BLaER1 treated with 17β-estradiol and CSF1 and Interleukin-3, amounts not matched to agents 10 nM and 100 nM (cell line): ENCODE results near the gene MEIG1.
"Not testable (repeated sequence)": the region's sequence is repeated elsewhere in the genome, so short reads cannot be mapped to it uniquely, and the experiment has no call there.

Experiments used
- H3K27ac ChIP-seq, 11 experiments: shearing (Covaris generic); formaldehyde crosslinking; 2 replicates each; pipeline ENCODE4 v1.8.1; 2022
- H3K27me3 ChIP-seq, 11 experiments: shearing (Covaris generic); formaldehyde crosslinking; 2 replicates each; pipeline ENCODE4 v1.8.1; 2022
- H3K36me3 ChIP-seq, 11 experiments: shearing (Covaris generic); formaldehyde crosslinking; 2 replicates each; pipeline ENCODE4 v1.8.1; 2022
- H3K4me1 ChIP-seq, 10 experiments: shearing (Covaris generic); formaldehyde crosslinking; 2 replicates each; pipeline ENCODE4 v1.8.1; 2022
- H3K4me2 ChIP-seq, 11 experiments: shearing (Covaris generic); formaldehyde crosslinking; 2 replicates each; pipeline ENCODE4 v1.8.1; 2022
- H3K4me3 ChIP-seq, 10 experiments: shearing (Covaris generic); formaldehyde crosslinking; 2 replicates each; pipeline ENCODE4 v1.8.1; 2022
- H3K9ac ChIP-seq, 11 experiments: shearing (Covaris generic); formaldehyde crosslinking; 2 replicates each; pipeline ENCODE4 v1.8.1; 2022
- H3K9me3 ChIP-seq, 11 experiments: shearing (Covaris generic); formaldehyde crosslinking; replicated peaks in 1 of 11; 2 replicates each; pipeline ENCODE4 v1.8.1; 2022
- H4K20me1 ChIP-seq, 11 experiments: shearing (Covaris generic); formaldehyde crosslinking; 2 replicates each; pipeline ENCODE4 v1.8.1; 2022
- Cebpa-rat ChIP-seq, 11 experiments: shearing (Covaris generic); IDR thresholded peaks; 2 replicates each; pipeline ENCODE4 v1.8.1; 2022

MEIG1 gene

GRCh38 chr10:14926722-14927416 lies 32.3 kb upstream of the MEIG1 start:
- Histone ChIP-seq H3K27ac (peak overlapping the region in 3 of 11 experiments; percentile 11 to 54 (median 31); a peak in 3 of 22 replicates), H3K27me3 (no peaks in the 10 kb centered on the region), H3K9ac (no peak overlapping the region), H4K20me1 (peaks cover 0 to 10% (median 0%) of the 10 kb centered on the region in 11 experiments; a peak in 6 of 22 replicates), H3K4me2 (peak overlapping the region in 2 of 11 experiments; percentile 26 to 52; a peak in 2 of 22 replicates), H3K4me3 (no peak overlapping the region), H3K9me3 (no peaks in the 10 kb centered on the region), H3K36me3 (peaks cover 91 to 98% (median 97%) of the 10 kb centered on the region in 11 experiments), H3K4me1 (peaks cover 0 to 16% (median 3%) of the 10 kb centered on the region in 10 experiments; a peak in 8 of 20 replicates)
- no peak for TF ChIP-seq Cebpa-rat (IDR thresholded peaks at IDR 0.05)

GRCh38 chr10:14930610-14931009 lies 28.6 kb upstream of the MEIG1 start:
- Histone ChIP-seq H3K9ac (no peak overlapping the region), H3K4me3 (no peak overlapping the region), H3K27me3 (no peaks in the 10 kb centered on the region), H4K20me1 (peaks cover 0 to 12% (median under 1%) of the 10 kb centered on the region in 11 experiments; a peak in 9 of 22 replicates), H3K36me3 (peaks cover 91 to 98% (median 97%) of the 10 kb centered on the region in 11 experiments), H3K27ac (no peak overlapping the region), H3K4me2 (no peak overlapping the region), H3K4me1 (peaks cover 0 to 16% (median 3%) of the 10 kb centered on the region in 10 experiments; a peak in 8 of 20 replicates), H3K9me3 (no peaks in the 10 kb centered on the region)
- no peak for TF ChIP-seq Cebpa-rat (IDR thresholded peaks at IDR 0.05)

GRCh38 chr10:14936584-14936983 lies 22.6 kb upstream of the MEIG1 start:
- no peak overlapping the region for H3K4me2 ChIP-seq
- H4K20me1 ChIP-seq = peaks cover 0 to 41% (median 6%) of the 10 kb centered on the region in 11 experiments; a peak in 11 of 22 replicates
- peaks cover 82 to 95% (median 87%) of the 10 kb centered on the region in 11 experiments for H3K36me3 ChIP-seq
- no peaks in the 10 kb centered on the region for H3K27me3 ChIP-seq
- no peak for TF ChIP-seq Cebpa-rat (IDR thresholded peaks at IDR 0.05)
- no peak overlapping the region for H3K4me3 ChIP-seq
- peaks cover 0 to 15% (median 0%) of the 10 kb centered on the region in 10 experiments; a peak in 6 of 20 replicates for H3K4me1 ChIP-seq
- no peaks in the 10 kb centered on the region for H3K9me3 ChIP-seq
- no peak overlapping the region for H3K9ac ChIP-seq
- no peak overlapping the region for H3K27ac ChIP-seq

GRCh38 chr10:14938971-14939370 lies 20.2 kb upstream of the MEIG1 start:
- not testable (repeated sequence) for H3K27me3 ChIP-seq, H3K4me3 ChIP-seq, H3K9ac ChIP-seq, H3K9me3 ChIP-seq
- Histone ChIP-seq H3K4me1 (peaks cover 0 to 15% (median 0%) of the 10 kb centered on the region in 10 experiments; a peak in 6 of 20 replicates), H3K36me3 (peaks cover 79 to 94% (median 86%) of the 10 kb centered on the region in 11 experiments), H3K27ac (0 out of 22 replicates have a peak overlapping the region, but pooled peaks of 1 of the 11 experiments have one; percentile 16), H3K4me2 (peak overlapping the region in 1 of 11 experiments; percentile 3; a peak in 1 of 22 replicates), H4K20me1 (peaks cover 0 to 53% (median 16%) of the 10 kb centered on the region in 11 experiments; a peak in 11 of 22 replicates)

GRCh38 chr10:14942147-14942949 lies 16.8 kb upstream of the MEIG1 start:
- H3K4me2 ChIP-seq, H3K9ac ChIP-seq, H3K4me3 ChIP-seq, H3K27ac ChIP-seq, H3K9me3 ChIP-seq, H3K27me3 ChIP-seq: not testable (repeated sequence)
- peaks cover 79 to 94% (median 87%) of the 10 kb centered on the region in 11 experiments for H3K36me3 ChIP-seq
- peaks cover 0 to 60% (median 29%) of the 10 kb centered on the region in 11 experiments; a peak in 14 of 22 replicates for H4K20me1 ChIP-seq
- H3K4me1 ChIP-seq = peaks cover 0 to 15% (median 0%) of the 10 kb centered on the region in 10 experiments; a peak in 6 of 20 replicates

GRCh38 chr10:14942950-14943338 lies 16.2 kb upstream of the MEIG1 start:
- Histone ChIP-seq H3K36me3 (peaks cover 79 to 94% (median 87%) of the 10 kb centered on the region in 11 experiments), H4K20me1 (peaks cover 0 to 63% (median 31%) of the 10 kb centered on the region in 11 experiments; a peak in 14 of 22 replicates)
- H3K9ac ChIP-seq = not testable (repeated sequence)

GRCh38 chr10:14945108-14945507 lies 14.1 kb upstream of the MEIG1 start:
- Histone ChIP-seq H3K36me3 (peaks cover 86 to 95% (median 91%) of the 10 kb centered on the region in 11 experiments), H3K27ac (no peak overlapping the region), H3K9me3 (peaks cover 0 to 7% (median 0%) of the 10 kb centered on the region in 11 experiments; a peak in 2 of 22 replicates), H4K20me1 (peaks cover 6 to 73% (median 49%) of the 10 kb centered on the region in 11 experiments; a peak in 17 of 22 replicates), H3K4me1 (peaks cover 0 to 12% (median 11%) of the 10 kb centered on the region in 10 experiments; a peak in 17 of 20 replicates), H3K4me2 (no peak overlapping the region), H3K4me3 (no peak overlapping the region), H3K9ac (no peak overlapping the region), H3K27me3 (no peaks in the 10 kb centered on the region)
- TF ChIP-seq Cebpa-rat (IDR thresholded peaks at IDR 0.05) = no peak

More at GRCh38 chr10:14942950-14943338, 16.2 kb upstream of the MEIG1 start:
- not testable (repeated sequence) for H3K27me3 ChIP-seq, H3K9me3 ChIP-seq, H3K4me3 ChIP-seq, H3K27ac ChIP-seq, H3K4me2 ChIP-seq
- peaks cover 0 to 15% (median 0%) of the 10 kb centered on the region in 10 experiments; a peak in 6 of 20 replicates for H3K4me1 ChIP-seq

- peaks cover 0 to 7% (median 0%) of the 10 kb centered on the region in 11 experiments; a peak in 2 of 22 replicates for H3K9me3 ChIP-seq
- no peak for TF ChIP-seq Cebpa-rat (IDR thresholded peaks at IDR 0.05)
- H3K4me2 ChIP-seq = no peak overlapping the region
- peaks cover 74 to 91% (median 84%) of the 10 kb centered on the region in 11 experiments for H3K36me3 ChIP-seq
- H3K27ac ChIP-seq = no peak overlapping the region
- peaks cover 6 to 84% (median 59%) of the 10 kb centered on the region in 11 experiments; a peak in 21 of 22 replicates for H4K20me1 ChIP-seq
- H3K9ac ChIP-seq = no peak overlapping the region
- no peak overlapping the region for H3K4me3 ChIP-seq
- peaks cover 21 to 33% (median 32%) of the 10 kb centered on the region in 10 experiments for H3K4me1 ChIP-seq
- H3K27me3 ChIP-seq = no peaks in the 10 kb centered on the region
Measured at GRCh38 chr10:14947268-14947667, 11.9 kb upstream of the MEIG1 start.
